ENCODE data around the gene ZNF283.

Gene ZNF283

DNA sequence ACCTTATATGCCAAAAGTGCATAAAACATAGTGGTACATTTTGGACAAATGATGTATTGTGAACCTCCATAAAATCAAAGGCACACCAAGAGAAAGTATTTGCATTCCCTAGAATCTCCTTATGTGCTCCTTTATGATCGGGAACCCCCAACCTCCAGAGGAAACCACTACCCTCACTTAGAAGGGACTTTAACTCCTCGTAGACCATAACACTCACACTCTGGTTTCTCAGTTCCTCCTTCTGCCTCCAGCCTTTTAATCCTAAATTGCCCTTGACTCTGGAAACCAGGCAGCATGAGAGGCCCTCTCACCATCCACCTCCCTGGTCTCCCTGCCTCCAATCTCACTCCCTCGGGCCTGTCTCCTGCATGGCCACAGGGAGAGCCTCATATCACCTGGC lies 36.5 kb upstream of the ZNF283 start:
- no peaks in the 10 kb centered on the region; the same call in 1 of the 2 replicates for H3K9me3 ChIP-seq (ENCODE audit: control insufficient read depth, insufficient read depth, low read depth, low read length)
- CTCF ChIA-PET = interaction anchor here (0.6 to 15.3 kb wide), 6 partner anchors 10 to 122 kb away, joined by 3 to 213 read pairs (median 3); partner anchors contain the start of gene KCNN4
- H3K36me3 ChIP-seq (ENCODE audit: control insufficient read depth in 2 of 2, insufficient read depth in 1 of 2, low read length in 2 of 2) = no peaks in the 10 kb centered on the region; a peak in 1 of 3 replicates
- no peak overlapping the region for H3K27ac ChIP-seq (ENCODE audit: extremely low read depth, low read depth, low read length)
- H3K4me1 ChIP-seq (ENCODE audit: control insufficient read depth, insufficient read depth, low read length) = no peaks in the 10 kb centered on the region
- H3K4me3 ChIP-seq (ENCODE audit: low read depth, low read length) = no peak overlapping the region
- no peak for TF ChIP-seq KLF16 (tag by site-specific recombination; IDR thresholded peaks at IDR 0.05)
- TF ChIP-seq ZNF391 (tag by site-specific recombination; IDR thresholded peaks at IDR 0.05; ENCODE audit: borderline replicate concordance, low read depth) = no peak
- TF ChIP-seq ZXDB (tag by site-specific recombination; IDR thresholded peaks at IDR 0.05) = no peak
- TF ChIP-seq, protein P1, sequence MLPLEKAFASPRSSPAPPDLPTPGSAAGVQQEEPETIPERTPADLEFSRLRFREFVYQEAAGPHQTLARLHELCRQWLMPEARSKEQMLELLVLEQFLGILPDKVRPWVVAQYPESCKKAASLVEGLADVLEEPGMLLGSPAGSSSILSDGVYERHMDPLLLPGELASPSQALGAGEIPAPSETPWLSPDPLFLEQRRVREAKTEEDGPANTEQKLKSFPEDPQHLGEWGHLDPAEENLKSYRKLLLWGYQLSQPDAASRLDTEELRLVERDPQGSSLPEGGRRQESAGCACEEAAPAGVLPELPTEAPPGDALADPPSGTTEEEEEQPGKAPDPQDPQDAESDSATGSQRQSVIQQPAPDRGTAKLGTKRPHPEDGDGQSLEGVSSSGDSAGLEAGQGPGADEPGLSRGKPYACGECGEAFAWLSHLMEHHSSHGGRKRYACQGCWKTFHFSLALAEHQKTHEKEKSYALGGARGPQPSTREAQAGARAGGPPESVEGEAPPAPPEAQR (tag by site-specific recombination; IDR thresholded peaks at IDR 0.05) = no peak
- TF ChIP-seq GLI4 (tag by site-specific recombination; IDR thresholded peaks at IDR 0.05) = no peak
- TF ChIP-seq, protein P2, sequence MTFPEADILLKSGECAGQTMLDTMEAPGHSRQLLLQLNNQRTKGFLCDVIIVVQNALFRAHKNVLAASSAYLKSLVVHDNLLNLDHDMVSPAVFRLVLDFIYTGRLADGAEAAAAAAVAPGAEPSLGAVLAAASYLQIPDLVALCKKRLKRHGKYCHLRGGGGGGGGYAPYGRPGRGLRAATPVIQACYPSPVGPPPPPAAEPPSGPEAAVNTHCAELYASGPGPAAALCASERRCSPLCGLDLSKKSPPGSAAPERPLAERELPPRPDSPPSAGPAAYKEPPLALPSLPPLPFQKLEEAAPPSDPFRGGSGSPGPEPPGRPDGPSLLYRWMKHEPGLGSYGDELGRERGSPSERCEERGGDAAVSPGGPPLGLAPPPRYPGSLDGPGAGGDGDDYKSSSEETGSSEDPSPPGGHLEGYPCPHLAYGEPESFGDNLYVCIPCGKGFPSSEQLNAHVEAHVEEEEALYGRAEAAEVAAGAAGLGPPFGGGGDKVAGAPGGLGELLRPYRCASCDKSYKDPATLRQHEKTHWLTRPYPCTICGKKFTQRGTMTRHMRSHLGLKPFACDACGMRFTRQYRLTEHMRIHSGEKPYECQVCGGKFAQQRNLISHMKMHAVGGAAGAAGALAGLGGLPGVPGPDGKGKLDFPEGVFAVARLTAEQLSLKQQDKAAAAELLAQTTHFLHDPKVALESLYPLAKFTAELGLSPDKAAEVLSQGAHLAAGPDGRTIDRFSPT (tag by site-specific recombination; IDR thresholded peaks at IDR 0.05) = no peak
- no peak for TF ChIP-seq MYNN (tag by site-specific recombination; IDR thresholded peaks at IDR 0.05; ENCODE audit: borderline replicate concordance)
- TF ChIP-seq KLF9 (tag by site-specific recombination; IDR thresholded peaks at IDR 0.05; ENCODE audit: low read depth) = no peak
- TF ChIP-seq, protein P3, sequence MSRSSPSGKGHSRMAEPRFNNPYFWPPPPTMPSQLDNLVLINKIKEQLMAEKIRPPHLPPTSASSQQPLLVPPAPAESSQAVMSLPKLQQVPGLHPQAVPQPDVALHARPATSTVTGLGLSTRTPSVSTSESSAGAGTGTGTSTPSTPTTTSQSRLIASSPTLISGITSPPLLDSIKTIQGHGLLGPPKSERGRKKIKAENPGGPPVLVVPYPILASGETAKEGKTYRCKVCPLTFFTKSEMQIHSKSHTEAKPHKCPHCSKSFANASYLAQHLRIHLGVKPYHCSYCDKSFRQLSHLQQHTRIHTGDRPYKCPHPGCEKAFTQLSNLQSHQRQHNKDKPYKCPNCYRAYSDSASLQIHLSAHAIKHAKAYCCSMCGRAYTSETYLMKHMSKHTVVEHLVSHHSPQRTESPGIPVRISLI (tag by site-specific recombination; IDR thresholded peaks at IDR 0.05) = no peak
- no peak for TF ChIP-seq ZNF585B (tag by site-specific recombination; IDR thresholded peaks at IDR 0.05)
- TF ChIP-seq ZNF169 (tag by site-specific recombination; IDR thresholded peaks at IDR 0.05) = no peak
- TF ChIP-seq, protein P4, sequence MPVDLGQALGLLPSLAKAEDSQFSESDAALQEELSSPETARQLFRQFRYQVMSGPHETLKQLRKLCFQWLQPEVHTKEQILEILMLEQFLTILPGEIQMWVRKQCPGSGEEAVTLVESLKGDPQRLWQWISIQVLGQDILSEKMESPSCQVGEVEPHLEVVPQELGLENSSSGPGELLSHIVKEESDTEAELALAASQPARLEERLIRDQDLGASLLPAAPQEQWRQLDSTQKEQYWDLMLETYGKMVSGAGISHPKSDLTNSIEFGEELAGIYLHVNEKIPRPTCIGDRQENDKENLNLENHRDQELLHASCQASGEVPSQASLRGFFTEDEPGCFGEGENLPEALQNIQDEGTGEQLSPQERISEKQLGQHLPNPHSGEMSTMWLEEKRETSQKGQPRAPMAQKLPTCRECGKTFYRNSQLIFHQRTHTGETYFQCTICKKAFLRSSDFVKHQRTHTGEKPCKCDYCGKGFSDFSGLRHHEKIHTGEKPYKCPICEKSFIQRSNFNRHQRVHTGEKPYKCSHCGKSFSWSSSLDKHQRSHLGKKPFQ (tag by site-specific recombination; IDR thresholded peaks at IDR 0.05) = no peak
- POLR2A ChIA-PET = no interaction called here

DNA sequence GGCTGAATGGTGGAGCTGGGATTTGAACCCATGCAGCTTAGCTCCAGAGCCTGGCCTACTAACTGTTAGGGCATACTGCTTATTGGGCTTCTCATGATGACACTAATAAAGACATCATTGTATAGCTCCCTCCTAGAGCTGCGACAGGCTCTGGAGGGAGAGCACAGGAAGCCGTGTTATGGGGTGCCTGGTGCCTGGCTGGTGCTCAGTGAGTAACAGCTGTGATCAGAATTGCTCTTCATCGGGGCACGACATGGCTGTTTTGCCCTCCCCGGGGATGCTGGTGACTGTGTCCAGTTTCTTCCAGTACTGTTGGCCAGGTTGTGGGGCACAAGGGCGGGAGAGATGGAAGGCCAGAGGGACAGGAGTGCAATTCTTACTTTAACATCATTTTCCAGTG lies 30.0 kb upstream of the ZNF283 start:
- Histone ChIP-seq H3K9me3 (ENCODE audit: control insufficient read depth, insufficient read depth, low read depth, low read length) (no peaks in the 10 kb centered on the region; the same call in 1 of the 2 replicates), H3K4me3 (ENCODE audit: low read depth, low read length) (no peak overlapping the region), H3K36me3 (ENCODE audit: control insufficient read depth in 2 of 2, insufficient read depth in 1 of 2, low read length in 2 of 2) (no peaks in the 10 kb centered on the region), H3K4me1 (ENCODE audit: control insufficient read depth, insufficient read depth, low read length) (peaks cover 8% of the 10 kb centered on the region; the same call in 1 of the 2 replicates), H3K27ac (ENCODE audit: extremely low read depth, low read depth, low read length) (no peak overlapping the region)
- POLR2A ChIA-PET = interaction anchor here (1.1 kb wide), 1 partner anchor 360 kb away, joined by 3 read pairs; no protein-coding TSS in a partner anchor
- TF ChIP-seq, protein P5, sequence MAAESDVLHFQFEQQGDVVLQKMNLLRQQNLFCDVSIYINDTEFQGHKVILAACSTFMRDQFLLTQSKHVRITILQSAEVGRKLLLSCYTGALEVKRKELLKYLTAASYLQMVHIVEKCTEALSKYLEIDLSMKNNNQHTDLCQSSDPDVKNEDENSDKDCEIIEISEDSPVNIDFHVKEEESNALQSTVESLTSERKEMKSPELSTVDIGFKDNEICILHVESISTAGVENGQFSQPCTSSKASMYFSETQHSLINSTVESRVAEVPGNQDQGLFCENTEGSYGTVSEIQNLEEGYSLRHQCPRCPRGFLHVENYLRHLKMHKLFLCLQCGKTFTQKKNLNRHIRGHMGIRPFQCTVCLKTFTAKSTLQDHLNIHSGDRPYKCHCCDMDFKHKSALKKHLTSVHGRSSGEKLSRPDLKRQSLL (tag by site-specific recombination; IDR thresholded peaks at IDR 0.05) = no peak
- CTCF ChIA-PET = interaction anchor here (0.5 to 15.3 kb wide), 8 partner anchors 10 to 352 kb away, joined by 3 to 213 read pairs (median 5); partner anchors contain the start of gene IRGQ

DNA sequence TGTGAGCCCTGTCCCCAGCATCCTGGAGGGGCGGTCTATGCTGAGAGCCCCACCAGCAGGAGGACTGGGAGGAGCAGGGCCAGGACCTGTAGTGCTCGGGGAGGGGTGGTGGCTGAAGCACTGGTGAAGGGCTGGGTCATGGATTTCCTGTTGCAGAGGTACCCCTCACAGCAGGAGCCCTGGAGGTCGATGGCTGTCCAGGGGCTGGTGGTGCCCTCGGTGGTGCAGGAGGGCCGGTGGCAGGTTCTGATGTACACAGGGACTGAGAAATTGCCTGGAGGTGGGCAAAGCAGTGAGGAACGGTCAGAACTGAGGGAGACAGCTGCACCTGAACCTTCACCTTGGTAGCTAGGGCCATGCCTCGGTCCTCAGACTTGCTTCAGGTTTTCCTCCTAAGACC lies 29.6 kb upstream of the ZNF283 start:
- Histone ChIP-seq H3K4me3 (ENCODE audit: low read depth, low read length) (no peak overlapping the region), H3K27ac (ENCODE audit: extremely low read depth, low read depth, low read length) (no peak overlapping the region), H3K4me1 (ENCODE audit: control insufficient read depth, insufficient read depth, low read length) (peaks cover 8% of the 10 kb centered on the region; the same call in 1 of the 2 replicates), H3K9me3 (ENCODE audit: control insufficient read depth, insufficient read depth, low read depth, low read length) (no peaks in the 10 kb centered on the region; the same call in 1 of the 2 replicates), H3K36me3 (ENCODE audit: control insufficient read depth in 2 of 2, insufficient read depth in 1 of 2, low read length in 2 of 2) (no peaks in the 10 kb centered on the region)
- ChIA-PET POLR2A (no interaction called here), CTCF (interaction anchor here (1.2 to 15.3 kb wide), 5 partner anchors 11 to 242 kb away, joined by 3 to 213 read pairs (median 9); no protein-coding TSS in a partner anchor)
- 0 out of 2 replicates have a peak, but pooled peaks have one; percentile 51 for TF ChIP-seq HOXA7 (CRISPR knock-in tag; IDR thresholded peaks at IDR 0.05; ENCODE audit: borderline replicate concordance)
- 0 out of 2 replicates have a peak, but pooled peaks have one; percentile 19 for TF ChIP-seq ZNF777 (tag by site-specific recombination; IDR thresholded peaks at IDR 0.05; ENCODE audit: borderline replicate concordance)
- TF ChIP-seq ZNF16 (tag by site-specific recombination; IDR thresholded peaks at IDR 0.05; ENCODE audit: low read depth) = no peak

Measured in HEK293 (cell line).